ENCODE measurements around the gene TBC1D8B. TPM values are rescaled to one million over a fixed set of nuclear protein-coding genes. Genes with fewer than 3 reads are reported as not detected.
A peak's percentile ranks its signal among the peaks of the same experiment; 100 is the strongest.
"Not testable (repeated sequence)": the region's sequence is repeated elsewhere in the genome, so short reads cannot be mapped to it uniquely, and the experiment has no call there.

Gene TBC1D8B
- total RNA-seq, 1 donor from 2014 or later: 1.2 TPM

DNA sequence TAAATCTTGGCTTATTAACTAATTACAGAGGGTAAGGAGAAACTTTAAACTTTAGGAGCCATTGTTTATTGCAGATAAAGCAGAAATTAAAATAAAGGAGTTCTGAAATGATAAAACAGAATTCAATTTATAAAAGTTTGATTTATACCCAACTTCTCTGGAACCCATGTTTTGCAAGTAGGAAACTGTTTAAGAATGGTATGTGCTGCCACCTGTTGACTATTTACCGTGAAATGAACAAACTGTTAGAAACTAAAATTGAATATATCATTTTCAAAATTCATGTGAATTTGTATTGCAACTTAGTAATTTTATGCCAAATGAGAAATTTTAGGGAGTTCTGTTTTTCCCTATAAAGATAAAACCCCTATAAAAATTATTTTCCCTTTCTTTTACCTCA is 11.0 kb upstream of the TBC1D8B start:
- no peak overlapping the region for H3K4me3 ChIP-seq (ENCODE audit: low read depth, low read length)
- TF ChIP-seq, protein P1, sequence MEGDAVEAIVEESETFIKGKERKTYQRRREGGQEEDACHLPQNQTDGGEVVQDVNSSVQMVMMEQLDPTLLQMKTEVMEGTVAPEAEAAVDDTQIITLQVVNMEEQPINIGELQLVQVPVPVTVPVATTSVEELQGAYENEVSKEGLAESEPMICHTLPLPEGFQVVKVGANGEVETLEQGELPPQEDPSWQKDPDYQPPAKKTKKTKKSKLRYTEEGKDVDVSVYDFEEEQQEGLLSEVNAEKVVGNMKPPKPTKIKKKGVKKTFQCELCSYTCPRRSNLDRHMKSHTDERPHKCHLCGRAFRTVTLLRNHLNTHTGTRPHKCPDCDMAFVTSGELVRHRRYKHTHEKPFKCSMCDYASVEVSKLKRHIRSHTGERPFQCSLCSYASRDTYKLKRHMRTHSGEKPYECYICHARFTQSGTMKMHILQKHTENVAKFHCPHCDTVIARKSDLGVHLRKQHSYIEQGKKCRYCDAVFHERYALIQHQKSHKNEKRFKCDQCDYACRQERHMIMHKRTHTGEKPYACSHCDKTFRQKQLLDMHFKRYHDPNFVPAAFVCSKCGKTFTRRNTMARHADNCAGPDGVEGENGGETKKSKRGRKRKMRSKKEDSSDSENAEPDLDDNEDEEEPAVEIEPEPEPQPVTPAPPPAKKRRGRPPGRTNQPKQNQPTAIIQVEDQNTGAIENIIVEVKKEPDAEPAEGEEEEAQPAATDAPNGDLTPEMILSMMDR (conservative IDR thresholded peaks at IDR 0.05; ENCODE audit: low read depth, low read length): peak; percentile 41
- no peak for DNase-seq (ENCODE audit: low read depth)

DNA sequence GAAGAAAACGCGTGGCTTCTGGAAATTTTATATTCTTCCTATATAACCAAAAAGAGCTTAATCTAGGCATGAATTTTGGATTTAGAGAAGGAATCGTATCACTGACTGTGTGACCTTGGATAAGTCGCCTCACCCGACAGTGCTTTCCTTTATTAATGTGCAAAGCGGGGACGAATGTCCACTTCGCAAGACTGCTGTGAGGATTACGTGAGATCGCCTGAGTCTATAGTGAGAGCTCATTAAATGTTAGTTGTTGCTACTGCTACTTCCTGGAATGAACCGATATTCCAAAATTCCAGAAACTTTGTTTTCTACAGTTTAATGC is 448 bp upstream of the TBC1D8B start:
- H3K4me3 ChIP-seq (ENCODE audit: low read depth, low read length): peak overlapping the region; percentile 85
- DNase-seq (ENCODE audit: low read depth): peak; percentile 15
- TF ChIP-seq, protein P1 (conservative IDR thresholded peaks at IDR 0.05; ENCODE audit: low read depth, low read length): no peak

DNA sequence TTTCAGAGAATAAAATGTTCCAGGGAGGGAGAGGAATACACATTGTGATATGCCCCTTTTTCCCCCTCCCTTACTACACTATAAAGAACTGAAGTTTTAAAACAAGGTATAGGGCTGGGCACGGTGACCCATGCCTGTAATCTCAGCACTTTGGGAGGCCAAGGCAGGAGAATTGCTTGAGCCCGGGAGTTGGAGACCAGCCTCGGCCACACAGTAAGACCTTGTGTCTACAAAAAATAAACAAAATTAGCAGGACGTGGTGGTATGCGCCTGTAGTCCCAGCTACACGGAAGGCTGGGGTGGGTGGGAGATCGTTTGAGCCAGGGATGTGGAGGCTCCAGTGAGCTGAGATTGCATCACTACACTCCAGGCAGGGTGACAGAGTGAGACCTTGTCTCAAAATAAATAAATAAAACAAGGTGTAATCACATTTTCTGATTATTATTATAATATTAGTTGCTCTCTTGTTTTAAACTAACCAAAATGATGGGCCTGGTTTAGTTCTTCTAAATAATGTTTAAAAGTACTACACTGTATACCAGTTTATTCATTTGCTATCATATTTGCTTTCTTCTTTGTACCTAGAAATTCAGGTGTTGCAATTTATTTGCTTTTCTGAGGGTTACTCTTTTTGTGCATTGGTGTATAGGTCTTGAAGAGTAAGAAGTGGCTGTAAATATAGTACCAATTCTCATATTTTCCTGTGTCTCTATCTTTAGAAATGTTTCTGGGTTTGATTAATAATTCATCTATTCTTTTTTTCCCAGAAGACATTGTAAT is 8.8 kb downstream of the TBC1D8B start:
- DNase-seq (ENCODE audit: low read depth): no peak
- no peak overlapping the region for H3K4me3 ChIP-seq (ENCODE audit: low read depth, low read length)
- TF ChIP-seq, protein P1 (conservative IDR thresholded peaks at IDR 0.05; ENCODE audit: low read depth, low read length): no peak

DNA sequence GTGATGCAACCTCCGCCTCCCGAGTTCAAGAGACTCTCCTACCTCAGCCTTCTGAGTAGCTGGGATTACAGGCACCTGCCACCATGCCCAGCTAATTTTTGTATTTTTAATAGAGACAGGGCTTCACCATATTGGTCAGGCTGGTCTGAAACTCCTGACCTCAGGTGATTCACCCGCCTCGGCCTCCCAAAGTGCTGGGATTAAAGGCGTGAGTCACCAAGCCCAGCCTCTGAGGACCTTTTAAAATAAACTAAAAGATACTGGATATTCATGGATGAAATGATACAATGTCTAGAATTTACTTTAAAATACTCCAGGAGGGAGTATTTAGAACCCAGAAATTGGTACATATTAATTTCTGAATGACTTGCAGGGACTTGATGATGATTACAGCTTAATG is 10.5 kb downstream of the TBC1D8B start:
- H3K4me3 ChIP-seq (ENCODE audit: low read depth, low read length); DNase-seq (ENCODE audit: low read depth): not testable (repeated sequence)

DNA sequence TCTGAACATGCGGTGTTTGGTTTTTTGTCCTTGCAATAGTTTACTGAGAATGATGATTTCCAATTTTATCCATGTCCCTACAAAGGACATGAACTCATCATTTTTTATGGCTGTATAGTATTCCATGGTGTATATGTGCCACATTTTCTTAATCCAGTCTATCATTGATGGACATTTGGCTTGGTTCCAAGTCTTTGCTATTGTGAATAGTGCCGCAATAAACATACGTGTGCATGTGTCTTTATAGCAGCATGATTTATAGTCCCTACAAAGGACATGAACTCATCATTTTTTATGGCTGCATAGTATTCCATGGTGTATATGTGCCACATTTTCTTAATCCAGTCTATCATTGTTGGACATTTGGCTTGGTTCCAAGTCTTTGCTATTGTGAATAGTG is 11.6 kb downstream of the TBC1D8B start:
- not testable (repeated sequence) for DNase-seq (ENCODE audit: low read depth); H3K4me3 ChIP-seq (ENCODE audit: low read depth, low read length)

DNA sequence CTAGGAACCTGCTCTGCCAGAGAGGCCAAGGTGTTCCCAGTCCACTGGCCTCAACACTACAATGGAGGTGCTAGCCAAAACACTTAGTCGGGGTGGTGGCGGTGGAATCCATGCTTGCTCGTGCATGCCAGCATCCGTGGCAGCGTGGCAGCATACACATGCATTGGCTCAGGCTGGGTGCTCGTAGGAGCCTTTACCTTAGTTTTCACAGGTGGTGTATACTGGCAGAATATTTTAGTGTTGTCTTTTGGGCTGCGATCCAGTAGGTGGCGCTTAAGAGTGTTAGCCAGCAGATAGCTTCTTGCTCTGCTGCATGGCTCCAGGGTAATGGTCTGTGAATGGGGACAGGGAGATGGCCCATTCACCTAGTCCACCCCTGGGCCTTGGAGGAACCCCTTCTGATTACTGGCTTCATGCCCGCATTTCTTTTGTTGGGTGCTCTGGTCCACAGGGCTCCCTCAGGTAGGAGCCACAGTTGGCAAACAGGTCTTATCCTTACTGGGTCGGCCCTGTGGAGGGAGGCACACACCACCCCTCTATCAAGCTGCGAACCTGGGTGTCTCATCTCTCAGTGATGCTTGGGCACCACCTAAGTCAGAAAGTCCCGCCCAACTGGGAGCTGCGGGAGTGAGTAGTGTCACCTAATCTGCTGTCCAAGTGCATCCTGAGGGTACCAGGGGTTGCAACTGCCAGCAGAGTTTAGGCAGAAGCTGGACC is 60.7 kb downstream of the TBC1D8B start:
- TF ChIP-seq, protein P1 (conservative IDR thresholded peaks at IDR 0.05; ENCODE audit: low read depth, low read length): peak; percentile 56
- H3K4me3 ChIP-seq (ENCODE audit: low read depth, low read length): no peak overlapping the region
- no peak for DNase-seq (ENCODE audit: low read depth)

DNA sequence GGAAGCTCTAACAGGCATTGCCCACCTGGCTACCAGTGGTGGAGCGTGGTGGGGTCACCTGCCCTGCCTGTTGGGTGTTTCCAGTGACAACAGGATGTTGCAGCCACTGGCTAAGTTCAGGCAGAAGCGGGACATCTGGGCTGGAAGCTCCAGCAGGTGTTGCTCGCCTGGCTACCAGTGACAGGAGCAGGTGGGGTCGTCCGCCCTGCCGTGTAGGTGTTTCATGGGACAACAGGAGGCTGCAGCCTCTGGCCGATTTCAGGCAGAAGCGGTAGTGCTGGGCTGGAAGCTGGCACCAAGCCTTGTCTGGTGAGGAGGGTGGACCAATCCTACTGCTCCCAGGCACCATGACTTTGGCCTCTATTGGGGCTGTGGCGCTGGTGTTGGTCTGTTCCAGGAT is 61.2 kb downstream of the TBC1D8B start:
- no peak overlapping the region for H3K4me3 ChIP-seq (ENCODE audit: low read depth, low read length)
- TF ChIP-seq, protein P1 (conservative IDR thresholded peaks at IDR 0.05; ENCODE audit: low read depth, low read length): no peak
- DNase-seq (ENCODE audit: low read depth): no peak

DNA sequence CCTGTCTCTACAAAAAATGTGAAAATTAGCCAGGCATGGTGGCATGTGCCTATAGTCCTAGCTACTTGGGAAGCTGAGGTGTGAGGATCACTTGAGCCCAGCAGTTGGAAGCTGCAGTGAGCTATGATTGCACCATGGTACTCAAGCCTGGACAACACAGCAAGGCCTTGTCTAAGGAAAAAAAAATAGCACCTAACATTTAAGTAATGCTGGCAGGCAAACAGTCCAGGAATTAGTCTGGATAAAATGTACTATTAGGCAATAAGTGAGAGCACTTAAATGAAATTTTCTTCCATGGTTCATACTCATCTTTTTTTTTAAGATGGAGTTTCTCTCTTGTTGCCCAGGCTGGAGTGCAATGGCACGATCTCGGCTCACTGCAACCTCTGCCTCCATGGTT is 70.3 kb downstream of the TBC1D8B start:
- not testable (repeated sequence) for H3K4me3 ChIP-seq (ENCODE audit: low read depth, low read length); DNase-seq (ENCODE audit: low read depth)
